ENCODE data around the gene KRT26.

GRCh38 chr17:40794466-40794865, 22.5 kb upstream of the KRT26 start:
- TF ChIP-seq CTCF (IDR thresholded peaks at IDR 0.05) (no peak), POLR2A (IDR thresholded peaks at IDR 0.05) (no peak)
